ENCODE data around the gene TBC1D14. TPM values are rescaled to one million over a fixed set of nuclear protein-coding genes. Genes with fewer than 3 reads are reported as not detected.

The TBC1D14 gene
- total and polyA plus RNA-seq, 9 of the 15 experiments (the other 6 are each of a cell fraction or from before 2014, with no cell fraction given) = 2.1 to 59.6 (median 44.8) TPM

DNA sequence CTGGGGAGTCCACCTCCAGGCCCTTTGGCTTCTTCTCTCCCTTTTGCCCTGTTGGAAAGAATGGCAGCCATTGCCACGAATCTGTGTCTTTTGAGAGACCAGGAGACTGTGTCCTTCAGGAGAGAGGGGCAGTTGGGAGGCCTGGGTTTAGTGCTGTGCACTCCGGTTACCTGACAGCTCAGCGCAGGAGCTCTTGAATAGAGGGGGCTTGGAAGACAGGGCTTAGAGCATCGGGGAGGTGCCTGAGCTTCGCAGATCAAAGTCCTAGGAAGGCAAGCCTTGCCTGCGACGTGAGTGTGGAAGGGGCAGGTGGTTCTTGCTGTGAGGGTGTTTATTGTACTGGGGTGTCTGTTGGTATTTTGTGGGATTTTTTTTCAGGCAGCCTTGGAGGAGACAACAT is 91.6 kb downstream of the TBC1D14 start:
- no peak for FAIRE-seq
- CTCF ChIA-PET (ENCODE audit: low intra/inter-chr PET ratio) = no interaction called here
- no TSS peak for BruUV-seq (replicated peaks)
- TF ChIP-seq ATF6 (CRISPR knock-in tag; IDR thresholded peaks at IDR 0.05) = no peak
- TF ChIP-seq, protein P1, sequence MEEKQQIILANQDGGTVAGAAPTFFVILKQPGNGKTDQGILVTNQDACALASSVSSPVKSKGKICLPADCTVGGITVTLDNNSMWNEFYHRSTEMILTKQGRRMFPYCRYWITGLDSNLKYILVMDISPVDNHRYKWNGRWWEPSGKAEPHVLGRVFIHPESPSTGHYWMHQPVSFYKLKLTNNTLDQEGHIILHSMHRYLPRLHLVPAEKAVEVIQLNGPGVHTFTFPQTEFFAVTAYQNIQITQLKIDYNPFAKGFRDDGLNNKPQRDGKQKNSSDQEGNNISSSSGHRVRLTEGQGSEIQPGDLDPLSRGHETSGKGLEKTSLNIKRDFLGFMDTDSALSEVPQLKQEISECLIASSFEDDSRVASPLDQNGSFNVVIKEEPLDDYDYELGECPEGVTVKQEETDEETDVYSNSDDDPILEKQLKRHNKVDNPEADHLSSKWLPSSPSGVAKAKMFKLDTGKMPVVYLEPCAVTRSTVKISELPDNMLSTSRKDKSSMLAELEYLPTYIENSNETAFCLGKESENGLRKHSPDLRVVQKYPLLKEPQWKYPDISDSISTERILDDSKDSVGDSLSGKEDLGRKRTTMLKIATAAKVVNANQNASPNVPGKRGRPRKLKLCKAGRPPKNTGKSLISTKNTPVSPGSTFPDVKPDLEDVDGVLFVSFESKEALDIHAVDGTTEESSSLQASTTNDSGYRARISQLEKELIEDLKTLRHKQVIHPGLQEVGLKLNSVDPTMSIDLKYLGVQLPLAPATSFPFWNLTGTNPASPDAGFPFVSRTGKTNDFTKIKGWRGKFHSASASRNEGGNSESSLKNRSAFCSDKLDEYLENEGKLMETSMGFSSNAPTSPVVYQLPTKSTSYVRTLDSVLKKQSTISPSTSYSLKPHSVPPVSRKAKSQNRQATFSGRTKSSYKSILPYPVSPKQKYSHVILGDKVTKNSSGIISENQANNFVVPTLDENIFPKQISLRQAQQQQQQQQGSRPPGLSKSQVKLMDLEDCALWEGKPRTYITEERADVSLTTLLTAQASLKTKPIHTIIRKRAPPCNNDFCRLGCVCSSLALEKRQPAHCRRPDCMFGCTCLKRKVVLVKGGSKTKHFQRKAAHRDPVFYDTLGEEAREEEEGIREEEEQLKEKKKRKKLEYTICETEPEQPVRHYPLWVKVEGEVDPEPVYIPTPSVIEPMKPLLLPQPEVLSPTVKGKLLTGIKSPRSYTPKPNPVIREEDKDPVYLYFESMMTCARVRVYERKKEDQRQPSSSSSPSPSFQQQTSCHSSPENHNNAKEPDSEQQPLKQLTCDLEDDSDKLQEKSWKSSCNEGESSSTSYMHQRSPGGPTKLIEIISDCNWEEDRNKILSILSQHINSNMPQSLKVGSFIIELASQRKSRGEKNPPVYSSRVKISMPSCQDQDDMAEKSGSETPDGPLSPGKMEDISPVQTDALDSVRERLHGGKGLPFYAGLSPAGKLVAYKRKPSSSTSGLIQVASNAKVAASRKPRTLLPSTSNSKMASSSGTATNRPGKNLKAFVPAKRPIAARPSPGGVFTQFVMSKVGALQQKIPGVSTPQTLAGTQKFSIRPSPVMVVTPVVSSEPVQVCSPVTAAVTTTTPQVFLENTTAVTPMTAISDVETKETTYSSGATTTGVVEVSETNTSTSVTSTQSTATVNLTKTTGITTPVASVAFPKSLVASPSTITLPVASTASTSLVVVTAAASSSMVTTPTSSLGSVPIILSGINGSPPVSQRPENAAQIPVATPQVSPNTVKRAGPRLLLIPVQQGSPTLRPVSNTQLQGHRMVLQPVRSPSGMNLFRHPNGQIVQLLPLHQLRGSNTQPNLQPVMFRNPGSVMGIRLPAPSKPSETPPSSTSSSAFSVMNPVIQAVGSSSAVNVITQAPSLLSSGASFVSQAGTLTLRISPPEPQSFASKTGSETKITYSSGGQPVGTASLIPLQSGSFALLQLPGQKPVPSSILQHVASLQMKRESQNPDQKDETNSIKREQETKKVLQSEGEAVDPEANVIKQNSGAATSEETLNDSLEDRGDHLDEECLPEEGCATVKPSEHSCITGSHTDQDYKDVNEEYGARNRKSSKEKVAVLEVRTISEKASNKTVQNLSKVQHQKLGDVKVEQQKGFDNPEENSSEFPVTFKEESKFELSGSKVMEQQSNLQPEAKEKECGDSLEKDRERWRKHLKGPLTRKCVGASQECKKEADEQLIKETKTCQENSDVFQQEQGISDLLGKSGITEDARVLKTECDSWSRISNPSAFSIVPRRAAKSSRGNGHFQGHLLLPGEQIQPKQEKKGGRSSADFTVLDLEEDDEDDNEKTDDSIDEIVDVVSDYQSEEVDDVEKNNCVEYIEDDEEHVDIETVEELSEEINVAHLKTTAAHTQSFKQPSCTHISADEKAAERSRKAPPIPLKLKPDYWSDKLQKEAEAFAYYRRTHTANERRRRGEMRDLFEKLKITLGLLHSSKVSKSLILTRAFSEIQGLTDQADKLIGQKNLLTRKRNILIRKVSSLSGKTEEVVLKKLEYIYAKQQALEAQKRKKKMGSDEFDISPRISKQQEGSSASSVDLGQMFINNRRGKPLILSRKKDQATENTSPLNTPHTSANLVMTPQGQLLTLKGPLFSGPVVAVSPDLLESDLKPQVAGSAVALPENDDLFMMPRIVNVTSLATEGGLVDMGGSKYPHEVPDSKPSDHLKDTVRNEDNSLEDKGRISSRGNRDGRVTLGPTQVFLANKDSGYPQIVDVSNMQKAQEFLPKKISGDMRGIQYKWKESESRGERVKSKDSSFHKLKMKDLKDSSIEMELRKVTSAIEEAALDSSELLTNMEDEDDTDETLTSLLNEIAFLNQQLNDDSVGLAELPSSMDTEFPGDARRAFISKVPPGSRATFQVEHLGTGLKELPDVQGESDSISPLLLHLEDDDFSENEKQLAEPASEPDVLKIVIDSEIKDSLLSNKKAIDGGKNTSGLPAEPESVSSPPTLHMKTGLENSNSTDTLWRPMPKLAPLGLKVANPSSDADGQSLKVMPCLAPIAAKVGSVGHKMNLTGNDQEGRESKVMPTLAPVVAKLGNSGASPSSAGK (IDR thresholded peaks at IDR 0.05) = no peak
- no peak for TF ChIP-seq ZNF707 (CRISPR knock-in tag; conservative IDR thresholded peaks at IDR 0.05)
- TF ChIP-seq, protein P2, sequence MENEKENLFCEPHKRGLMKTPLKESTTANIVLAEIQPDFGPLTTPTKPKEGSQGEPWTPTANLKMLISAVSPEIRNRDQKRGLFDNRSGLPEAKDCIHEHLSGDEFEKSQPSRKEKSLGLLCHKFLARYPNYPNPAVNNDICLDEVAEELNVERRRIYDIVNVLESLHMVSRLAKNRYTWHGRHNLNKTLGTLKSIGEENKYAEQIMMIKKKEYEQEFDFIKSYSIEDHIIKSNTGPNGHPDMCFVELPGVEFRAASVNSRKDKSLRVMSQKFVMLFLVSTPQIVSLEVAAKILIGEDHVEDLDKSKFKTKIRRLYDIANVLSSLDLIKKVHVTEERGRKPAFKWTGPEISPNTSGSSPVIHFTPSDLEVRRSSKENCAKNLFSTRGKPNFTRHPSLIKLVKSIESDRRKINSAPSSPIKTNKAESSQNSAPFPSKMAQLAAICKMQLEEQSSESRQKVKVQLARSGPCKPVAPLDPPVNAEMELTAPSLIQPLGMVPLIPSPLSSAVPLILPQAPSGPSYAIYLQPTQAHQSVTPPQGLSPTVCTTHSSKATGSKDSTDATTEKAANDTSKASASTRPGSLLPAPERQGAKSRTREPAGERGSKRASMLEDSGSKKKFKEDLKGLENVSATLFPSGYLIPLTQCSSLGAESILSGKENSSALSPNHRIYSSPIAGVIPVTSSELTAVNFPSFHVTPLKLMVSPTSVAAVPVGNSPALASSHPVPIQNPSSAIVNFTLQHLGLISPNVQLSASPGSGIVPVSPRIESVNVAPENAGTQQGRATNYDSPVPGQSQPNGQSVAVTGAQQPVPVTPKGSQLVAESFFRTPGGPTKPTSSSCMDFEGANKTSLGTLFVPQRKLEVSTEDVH (IDR thresholded peaks at IDR 0.05; ENCODE audit: low read depth, partially characterized antibody) = no peak
- TF ChIP-seq MECOM (CRISPR knock-in tag; IDR thresholded peaks at IDR 0.05) = no peak

More for the DNA sequence above, 91.6 kb downstream of the TBC1D14 start:
- H3K36me3 ChIP-seq (ENCODE audit: control insufficient read depth, insufficient read depth, low read length) = peaks cover 89% of the 10 kb centered on the region
- no peak overlapping the region for H3K27ac ChIP-seq (ENCODE audit: extremely low read depth, low read depth, low read length)
- no peaks in the 10 kb centered on the region for H3K79me2 ChIP-seq (ENCODE audit: control insufficient read depth, insufficient read depth, low read length)
- H3K9me3 ChIP-seq (replicated peaks; ENCODE audit: control insufficient read depth, insufficient read depth, low read depth, low read length) = no peaks in the 10 kb centered on the region
- no peaks in the 10 kb centered on the region for H3K27me3 ChIP-seq (ENCODE audit: control insufficient read depth in 2 of 2, insufficient read depth in 2 of 2, low read length in 2 of 2)
- peaks cover 0 to 12% of the 10 kb centered on the region in 2 experiments; a peak in 2 of 5 replicates for H3K4me1 ChIP-seq (replicated peaks in 1 of 2; ENCODE audit: control insufficient read depth in 2 of 2, insufficient read depth in 2 of 2, low read length in 2 of 2)
- no peak overlapping the region for H3K4me3 ChIP-seq
- H3K9ac ChIP-seq (ENCODE audit: insufficient read depth in 1 of 2, low read depth in 2 of 2, low read length in 2 of 2) = no peak overlapping the region
- intact Hi-C loops (cut with micrococcal nuclease) (no loop called here), in situ Hi-C loops (cut with MboI) (no loop called here)
- 97% methylated on average over 7 of the region's 7 CpGs for WGBS (ENCODE audit: insufficient coverage, low coverage, missing lambda C conversion rate)
- DNase-seq (ENCODE audit: extremely low read depth in 1 of 4, low spot score in 3 of 4) (no peak), ATAC-seq (no peak)
- no peaks in the 10 kb centered on the region for H3K9me1 ChIP-seq (ENCODE audit: control insufficient read depth, insufficient read depth, low read length)
- POLR2A ChIA-PET = interaction anchor here (0.7 to 1.6 kb wide), 4 partner anchors 9 to 69 kb away, joined by 3 to 4 read pairs (median 4); no protein-coding TSS in a partner anchor
- no peak overlapping the region for H3K4me2 ChIP-seq (ENCODE audit: insufficient read depth, low read length)
- H2AFZ ChIP-seq (ENCODE audit: low read depth, low read length) = no peak overlapping the region
- 0 out of 2 replicates have a peak, but pooled peaks cover 2% of the 10 kb centered on the region for H4K20me1 ChIP-seq (replicated peaks; ENCODE audit: control insufficient read depth, insufficient read depth, low read length)

All from K562 (cell line).